HepG2 (cell line): ENCODE results near the gene KCTD19. TPM values are rescaled to one million over a fixed set of nuclear protein-coding genes. Genes with fewer than 3 reads are reported as not detected.
A peak's percentile ranks its signal among the peaks of the same experiment; 100 is the strongest.

ENCODE experiments used
- CREBL2 ChIP-seq: sonication (generic); formaldehyde crosslinking; IDR thresholded peaks from 2 replicates; pipeline ENCODE4 v1.8.1; 2023; ENCODE audit warnings: missing genetic modification reagents, mild to moderate bottlenecking, borderline replicate concordance
- ETV5 ChIP-seq: IDR thresholded peaks from 2 replicates; pipeline ENCODE4 v1.6.1; 2018; ENCODE audit warnings: missing biosample characterization, missing genetic modification reagents, inconsistent platforms, borderline replicate concordance
- HNF1A ChIP-seq, 2 experiments: sonication (generic) in 1 of 2; formaldehyde crosslinking in 1 of 2; IDR thresholded peaks; 2 replicates each; pipeline versions ENCODE4 v1.4.0 to v1.6.1; 2016 to 2020; ENCODE audit warnings: borderline replicate concordance in 1 of 2, low read depth in 1 of 2, mild to moderate bottlenecking in 1 of 2, missing genetic modification reagents in 1 of 2
- HOXA3 ChIP-seq: sonication (generic); formaldehyde crosslinking; IDR thresholded peaks from 2 replicates; pipeline ENCODE4 v1.5.0; 2020; ENCODE audit warnings: missing genetic modification reagents
- PAX8 ChIP-seq: sonication (generic); formaldehyde crosslinking; IDR thresholded peaks from 2 replicates; pipeline ENCODE4 v1.8.0; 2022; ENCODE audit warnings: mild to moderate bottlenecking, missing genetic modification reagents, borderline replicate concordance
- PRDM10 ChIP-seq: sonication (generic); formaldehyde crosslinking; IDR thresholded peaks from 2 replicates; pipeline ENCODE4 v1.4.0; 2020; ENCODE audit warnings: low read depth, missing genetic modification reagents
- RFX5 ChIP-seq: IDR thresholded peaks from 2 replicates; pipeline ENCODE4 v1.6.1; 2011; ENCODE audit warnings: low read depth, low read length, improper control_type of control experiment
- SIX1 ChIP-seq: sonication (generic); formaldehyde crosslinking; IDR thresholded peaks from 2 replicates; pipeline ENCODE4 v1.4.0; 2020; ENCODE audit warnings: missing genetic modification reagents, borderline replicate concordance
- SOX5 ChIP-seq: IDR thresholded peaks from 2 replicates; pipeline ENCODE4 v1.6.1; 2016; ENCODE audit warnings: borderline replicate concordance
- SP2 ChIP-seq: sonication (generic); formaldehyde crosslinking; IDR thresholded peaks from 2 replicates; pipeline ENCODE4 v1.5.1; 2020; ENCODE audit warnings: mild to moderate bottlenecking, missing genetic modification reagents
- ZIK1 ChIP-seq: sonication (generic); formaldehyde crosslinking; IDR thresholded peaks from 2 replicates; pipeline ENCODE4 v1.5.0; 2020; ENCODE audit warnings: mild to moderate bottlenecking, low read depth, missing genetic modification reagents, borderline replicate concordance
- ZNF142 ChIP-seq: sonication (generic); formaldehyde crosslinking; IDR thresholded peaks from 2 replicates; pipeline ENCODE4 v1.4.0; 2020; ENCODE audit warnings: missing genetic modification reagents
- ZNF431 ChIP-seq: sonication (generic); formaldehyde crosslinking; IDR thresholded peaks from 2 replicates; pipeline ENCODE4 v1.9.0; 2022; ENCODE audit warnings: missing genetic modification reagents, low read depth, mild to moderate bottlenecking, borderline replicate concordance
- polyA plus RNA-seq, 8 experiments: library from polyadenylated mRNA; depleted of rRNA in 3 of 8; stranded (reverse) in 7 of 8; unstranded in 1 of 8; fragments of >200 nt; fragmentation: Illumina TruSeq in 4 of 8; extraction: Trizol in 4 of 8; gene quantifications; 2 replicates each; pipeline versions ENCODE4 v1.2.1 to v1.2.3, GENCODE V29; 2011 to 2016; ENCODE audit warnings: low read depth in 4 of 8, missing spikeins in 1 of 8, mixed read lengths in 1 of 8; ENCODE audit not compliant: insufficient read depth in 1 of 8
- total RNA-seq, 5 experiments: library from RNA; depleted of rRNA; stranded (reverse); fragments of >200 nt; fragmentation: Illumina TruSeq; extraction: Trizol; gene quantifications; 2 replicates each; pipeline ENCODE4 v1.2.3, GENCODE V29; 2016; ENCODE audit warnings: low read depth in 1 of 5

Gene KCTD19
- total and polyA plus RNA-seq, 2 of the 13 experiments (the other 11 are each of a cell fraction or from before 2014, with no cell fraction given) = not detected

- TF ChIP-seq ZNF142 (CRISPR knock-in tag) (no peak), SOX5 (CRISPR knock-in tag) (no peak), PAX8 (no peak), ZNF431 (CRISPR knock-in tag) (0 out of 2 replicates have a peak, but pooled peaks have one; percentile 62), CREBL2 (CRISPR knock-in tag) (peak; percentile 71; the same call in 1 of the 2 replicates), ZIK1 (CRISPR knock-in tag) (no peak), ETV5 (CRISPR knock-in tag) (no peak), HNF1A (IDR thresholded peaks at IDR 0.05; ENCODE audit: low read depth) (no peak), HNF1A (CRISPR knock-in tag; IDR thresholded peaks at IDR 0.05; ENCODE audit: borderline replicate concordance) (0 out of 2 replicates have a peak, but pooled peaks have one; percentile 31), SIX1 (CRISPR knock-in tag) (no peak), PRDM10 (CRISPR knock-in tag) (no peak), SP2 (no peak), HOXA3 (CRISPR knock-in tag) (peak; percentile 42; the same call in 1 of the 2 replicates), RFX5 (no peak)
These were observed 78.0 kb downstream of the KCTD19 start, which contains the start of gene SLC9A5 (continued) for GRCh38 chr16:67248401-67249177.
